ENCODE data around the gene VDAC2. TPM values are rescaled to one million over a fixed set of nuclear protein-coding genes. Genes with fewer than 3 reads are reported as not detected.
A peak's percentile ranks its signal among the peaks of the same experiment; 100 is the strongest.

The VDAC2 gene
- total RNA-seq, 4 donors from 2014 or later: 219 to 319 (median 285) TPM

GRCh38 chr10:75234017-75234682 is 23.6 kb downstream of the VDAC2 start:
- 0% methylated on average over 8 to 13 of the region's 48 CpGs for WGBS, 2 donors

GRCh38 chr10:75234683-75235374 is 24.2 kb downstream of the VDAC2 start:
- peak in 1 of 4 donors; percentile 1 for TF ChIP-seq POLR2A (IDR thresholded peaks at IDR 0.05)
- no peak for TF ChIP-seq CTCF (IDR thresholded peaks at IDR 0.05)
- intact Hi-C loops (cut with DNase I): loop anchor here (5.0 to 10.0 kb wide), 2 partner anchors 48 to 110 kb away; no protein-coding TSS in a partner anchor
- DNase-seq: no peak
- peak overlapping the region; percentile 97 to 99 (median 98) for H3K27ac ChIP-seq
- H3K4me3 ChIP-seq: peak overlapping the region; percentile 61 to 82 (median 66)
- no peaks in the 10 kb centered on the region for H3K9me3 ChIP-seq
- H3K4me1 ChIP-seq: peaks cover 15 to 68% (median 21%) of the 10 kb centered on the region in 3 donors
- H3K27me3 ChIP-seq: no peaks in the 10 kb centered on the region
- WGBS, 2 donors: 2% methylated on average over 9 of the region's 62 CpGs; no CpG with 5 or more reads in 1 of the 2 donors
- H3K36me3 ChIP-seq: peaks cover 12 to 40% (median 13%) of the 10 kb centered on the region in 3 donors

More at GRCh38 chr10:75234017-75234682, 23.6 kb downstream of the VDAC2 start:
- Histone ChIP-seq H3K36me3 (peaks cover 12 to 47% (median 20%) of the 10 kb centered on the region in 3 donors), H3K4me3 (peak overlapping the region; percentile 61 to 82 (median 66)), H3K27me3 (no peaks in the 10 kb centered on the region), H3K4me1 (peaks cover 21 to 75% (median 21%) of the 10 kb centered on the region in 3 donors), H3K9me3 (no peaks in the 10 kb centered on the region), H3K27ac (peak overlapping the region; percentile 97 to 99 (median 98))
- no peak for TF ChIP-seq CTCF (IDR thresholded peaks at IDR 0.05)
- TF ChIP-seq POLR2A (IDR thresholded peaks at IDR 0.05): peak in 3 of 4 donors; percentile 46 to 75 (median 63)
- DNase-seq: peak; percentile 88
- intact Hi-C loops (cut with DNase I): loop anchor here (5.0 to 10.0 kb wide), 2 partner anchors 47 to 109 kb away; no protein-coding TSS in a partner anchor

GRCh38 chr10:75235375-75236177 is 25.0 kb downstream of the VDAC2 start, which contains the start of gene COMTD1:
COMTD1 (minus strand) TSS chr10:75235957; CDS start chr10:75235928, 29 bp downstream.
- Histone ChIP-seq H3K27me3 (no peaks in the 10 kb centered on the region), H3K4me1 (peaks cover 11 to 65% (median 21%) of the 10 kb centered on the region in 3 donors), H3K36me3 (peaks cover 12 to 32% (median 12%) of the 10 kb centered on the region in 3 donors), H3K4me3 (peak within 1 kb of the TSS; percentile 61 to 82 (median 66)), H3K9me3 (no peaks in the 10 kb centered on the region), H3K27ac (peak within 1 kb of the TSS; percentile 97 to 99 (median 98))
- peak in 1 of 4 donors; percentile 47 for TF ChIP-seq POLR2A (IDR thresholded peaks at IDR 0.05)
- peak; percentile 100 for TF ChIP-seq CTCF (IDR thresholded peaks at IDR 0.05)
- peak; percentile 66 for DNase-seq
- intact Hi-C loops (cut with DNase I): loop anchor here (10.0 kb wide), 1 partner anchor 111 kb away; no protein-coding TSS in a partner anchor
- 0% methylated on average over 10 of the region's 76 CpGs; no CpG with 5 or more reads in 1 of the 2 donors for WGBS, 2 donors

GRCh38 chr10:75236178-75236825 is 25.7 kb downstream of the VDAC2 start:
- 54 to 69% methylated on average over 8 to 10 of the region's 12 CpGs for WGBS, 2 donors
- TF ChIP-seq CTCF (IDR thresholded peaks at IDR 0.05) (no peak), POLR2A (IDR thresholded peaks at IDR 0.05) (peak in 1 of 4 donors; percentile 3)

More at GRCh38 chr10:75236178-75236825, 25.7 kb downstream of the VDAC2 start:
- peaks cover 13 to 65% (median 21%) of the 10 kb centered on the region in 3 donors for H3K4me1 ChIP-seq
- H3K27me3 ChIP-seq: no peaks in the 10 kb centered on the region
- peak overlapping the region in 3 of 4 donors; percentile 62 to 82 (median 70) for H3K4me3 ChIP-seq
- H3K9me3 ChIP-seq: no peaks in the 10 kb centered on the region
- no peak for DNase-seq
- peak overlapping the region; percentile 97 to 99 (median 98) for H3K27ac ChIP-seq
- intact Hi-C loops (cut with DNase I): loop anchor here (10.0 kb wide), 1 partner anchor 112 kb away; no protein-coding TSS in a partner anchor
- H3K36me3 ChIP-seq: peaks cover 10 to 25% (median 10%) of the 10 kb centered on the region in 3 donors

Measured in esophagus squamous epithelium (tissue), 5 donors.